ENCODE results near the gene EP400. TPM values are rescaled to one million over a fixed set of nuclear protein-coding genes. Genes with fewer than 3 reads are reported as not detected.

EP400 gene
- total and polyA plus RNA-seq, 4 experiments from 2014 or later, result 0.94 to 86.6 (median 43.8) TPM

DNA sequence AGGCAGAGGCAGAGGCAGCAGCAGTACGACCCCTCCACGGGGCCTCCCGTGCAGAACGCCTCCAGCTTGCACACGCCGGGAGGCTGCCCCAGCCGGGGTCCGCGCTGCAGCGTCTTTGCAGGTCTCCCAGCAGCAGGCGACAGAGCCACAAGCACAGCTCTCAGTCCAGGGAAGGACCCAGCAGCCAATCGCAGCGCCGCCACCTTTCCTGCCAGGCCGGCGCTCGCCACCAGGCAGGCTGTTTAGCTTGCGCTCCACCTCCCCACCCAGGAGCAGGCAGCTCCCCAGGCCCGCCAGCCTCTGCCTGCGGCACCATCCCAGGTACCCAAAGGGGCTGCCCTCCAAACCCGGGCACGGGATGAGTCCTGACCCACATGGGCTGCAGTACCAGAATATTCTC, 169.1 kb downstream of the EP400 start:
- Mint-ChIP-seq H3K4me1 (no peaks in the 10 kb centered on the region), H3K4me3 (no peak overlapping the region), H3K27ac (no peak overlapping the region), H3K36me3 (peaks cover 15 to 29% of the 10 kb centered on the region in 2 donors), H3K9me3 (no peaks in the 10 kb centered on the region), H3K27me3 (no peaks in the 10 kb centered on the region)
- Histone ChIP-seq H3K27ac (ENCODE audit: low read depth, low read length) (no peak overlapping the region), H3K36me3 (ENCODE audit: insufficient read depth, low read length) (peaks cover 25% of the 10 kb centered on the region), H3K9me3 (ENCODE audit: control insufficient read depth in 1 of 2, low read length in 2 of 2) (no peaks in the 10 kb centered on the region), H3K4me1 (ENCODE audit: insufficient read depth, low read length) (no peaks in the 10 kb centered on the region), H3K4me3 (ENCODE audit: low read length in 2 of 2) (no peak overlapping the region), H3K27me3 (ENCODE audit: insufficient read depth, low read length) (no peaks in the 10 kb centered on the region)
- ChIA-PET CTCF (ENCODE audit: partially characterized antibody) (no interaction called here), POLR2A (ENCODE audit: partially characterized antibody) (no interaction called here)
- DNase-seq, result no peak
- intact Hi-C loops (cut with micrococcal nuclease), result no loop called here

DNA sequence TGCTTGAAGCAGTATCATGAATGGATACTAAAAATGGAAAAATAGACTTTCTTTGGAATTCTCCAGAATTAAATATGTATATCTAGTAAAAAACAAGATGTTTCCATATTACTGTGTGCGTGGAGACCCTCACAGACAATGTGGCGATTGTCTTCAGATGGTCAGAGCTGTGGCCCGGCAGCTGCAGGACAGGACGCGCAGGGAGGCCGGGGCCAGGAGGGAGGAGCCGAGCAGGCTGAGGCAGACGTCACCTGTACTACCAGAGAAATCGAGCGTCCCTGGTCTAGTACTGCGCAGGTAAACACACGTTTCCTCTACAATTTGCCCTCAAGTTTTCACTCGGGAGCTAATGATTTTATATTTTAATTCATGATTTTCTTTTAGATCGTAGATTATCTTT, 171.5 kb downstream of the EP400 start:
- H3K36me3 ChIP-seq (ENCODE audit: insufficient read depth, low read length), result peaks cover 25% of the 10 kb centered on the region
- no peak for DNase-seq
- no peak overlapping the region for H3K27ac Mint-ChIP-seq
- no peak overlapping the region for H3K4me3 Mint-ChIP-seq
- peaks cover 0 to 2% (median 0%) of the 10 kb centered on the region in 8 donors for H3K9me3 Mint-ChIP-seq
- H3K4me1 Mint-ChIP-seq, result no peaks in the 10 kb centered on the region
- H3K4me1 ChIP-seq (ENCODE audit: insufficient read depth, low read length), result no peaks in the 10 kb centered on the region
- H3K9me3 ChIP-seq (ENCODE audit: control insufficient read depth in 1 of 2, low read length in 2 of 2), result no peaks in the 10 kb centered on the region
- H3K27me3 Mint-ChIP-seq, result no peaks in the 10 kb centered on the region
- intact Hi-C loops (cut with micrococcal nuclease), result no loop called here
- H3K4me3 ChIP-seq (ENCODE audit: low read length in 2 of 2), result no peak overlapping the region
- ChIA-PET CTCF (ENCODE audit: partially characterized antibody) (no interaction called here), POLR2A (ENCODE audit: partially characterized antibody) (no interaction called here)
- no peak overlapping the region for H3K27ac ChIP-seq (ENCODE audit: low read depth, low read length)
- H3K27me3 ChIP-seq (ENCODE audit: insufficient read depth, low read length), result no peaks in the 10 kb centered on the region
- H3K36me3 Mint-ChIP-seq, result peaks cover 29 to 32% of the 10 kb centered on the region in 2 donors

DNA sequence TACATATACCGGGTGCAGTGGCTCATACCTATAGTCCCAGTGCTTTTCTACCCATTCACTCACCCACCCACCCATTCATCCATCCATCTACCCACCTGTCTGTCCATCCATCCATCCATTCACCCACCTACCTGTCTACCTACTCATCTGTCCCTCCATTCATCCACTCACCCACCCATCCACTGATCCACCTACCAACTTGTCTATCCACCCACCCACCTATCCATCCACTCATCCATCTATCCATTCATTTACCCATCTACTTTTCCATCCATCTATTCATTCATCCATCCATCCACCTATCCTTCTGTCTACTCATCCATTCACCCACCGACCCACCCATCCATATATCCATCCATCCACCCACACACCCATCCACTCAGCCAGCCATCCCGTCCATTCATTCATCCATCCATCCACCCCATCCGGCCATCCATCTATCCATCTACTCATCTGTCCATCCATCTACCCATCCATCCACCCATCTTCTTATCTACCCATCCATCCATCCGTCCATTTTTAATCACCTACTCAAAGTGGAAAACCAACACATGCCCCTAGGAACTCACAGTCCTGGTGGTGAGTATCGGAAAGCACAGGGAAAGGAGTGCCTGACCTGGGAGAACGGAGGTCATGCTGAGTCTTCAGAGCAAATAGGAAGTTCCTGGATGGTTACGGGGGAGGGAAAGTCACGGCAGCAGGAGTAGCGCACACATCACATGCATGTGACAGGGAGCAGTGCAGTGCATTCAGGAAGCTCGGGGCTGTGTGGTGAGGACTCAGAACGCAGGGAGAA, 174.4 kb downstream of the EP400 start:
- ChIA-PET CTCF (ENCODE audit: partially characterized antibody) (no interaction called here), POLR2A (ENCODE audit: partially characterized antibody) (no interaction called here)
- H3K4me3 Mint-ChIP-seq, result no peak overlapping the region
- Histone ChIP-seq H3K4me1 (ENCODE audit: insufficient read depth, low read length) (no peaks in the 10 kb centered on the region), H3K27ac (ENCODE audit: low read depth, low read length) (no peak overlapping the region), H3K27me3 (ENCODE audit: insufficient read depth, low read length) (no peaks in the 10 kb centered on the region), H3K9me3 (ENCODE audit: control insufficient read depth in 1 of 2, low read length in 2 of 2) (no peaks in the 10 kb centered on the region), H3K36me3 (ENCODE audit: insufficient read depth, low read length) (peaks cover 25% of the 10 kb centered on the region), H3K4me3 (ENCODE audit: low read length in 2 of 2) (no peak overlapping the region)
- H3K27ac Mint-ChIP-seq, result peak overlapping the region in 1 of 7 donors; percentile 27
- H3K9me3 Mint-ChIP-seq, result peaks cover 0 to 12% (median 5%) of the 10 kb centered on the region in 8 donors
- peaks cover 44 to 54% of the 10 kb centered on the region in 2 donors for H3K36me3 Mint-ChIP-seq
- no peak for DNase-seq
- intact Hi-C loops (cut with micrococcal nuclease), result no loop called here
- no peaks in the 10 kb centered on the region for H3K27me3 Mint-ChIP-seq
- no peaks in the 10 kb centered on the region for H3K4me1 Mint-ChIP-seq

DNA sequence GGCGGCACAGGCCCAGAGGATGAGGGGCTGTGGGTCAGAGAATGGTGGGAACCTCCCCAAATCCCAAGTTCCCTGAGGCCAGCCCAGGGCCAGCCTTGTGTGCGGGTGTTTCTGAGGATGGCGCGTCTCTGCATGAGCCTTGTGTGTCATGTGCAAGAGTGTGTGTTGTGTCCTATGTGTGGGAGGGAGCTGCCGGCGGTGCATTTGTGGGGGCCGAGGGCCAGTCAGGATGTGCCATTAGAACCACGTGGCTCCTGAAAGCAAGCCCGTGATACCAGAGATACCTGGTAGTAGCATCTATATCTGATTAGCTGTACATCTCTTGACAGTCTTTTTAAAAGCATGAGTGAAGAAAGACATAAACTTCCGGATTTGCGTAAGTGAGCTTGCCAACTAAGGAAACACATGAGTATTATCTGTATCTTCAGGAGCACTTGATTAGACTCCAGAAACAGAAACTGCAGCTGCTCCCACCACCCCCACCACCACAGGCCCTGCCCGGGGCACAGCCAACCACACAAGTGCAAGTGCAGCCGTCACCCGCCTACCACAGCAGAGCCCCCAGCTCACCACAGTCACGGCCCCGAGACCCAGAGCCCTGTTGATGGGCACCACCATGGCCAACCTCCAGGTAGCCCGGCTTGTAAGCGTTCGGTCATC, 175.2 kb downstream of the EP400 start:
- no peaks in the 10 kb centered on the region for H3K4me1 ChIP-seq (ENCODE audit: insufficient read depth, low read length)
- H3K27me3 Mint-ChIP-seq, result no peaks in the 10 kb centered on the region
- no peaks in the 10 kb centered on the region for H3K27me3 ChIP-seq (ENCODE audit: insufficient read depth, low read length)
- no peak for DNase-seq
- H3K4me1 Mint-ChIP-seq, result no peaks in the 10 kb centered on the region
- no peak overlapping the region for H3K27ac Mint-ChIP-seq
- H3K36me3 ChIP-seq (ENCODE audit: insufficient read depth, low read length), result peaks cover 24% of the 10 kb centered on the region
- POLR2A ChIA-PET (ENCODE audit: partially characterized antibody), result no interaction called here
- intact Hi-C loops (cut with micrococcal nuclease), result no loop called here
- peaks cover 0 to 12% (median 5%) of the 10 kb centered on the region in 8 donors for H3K9me3 Mint-ChIP-seq
- no peak overlapping the region for H3K4me3 Mint-ChIP-seq
- no peak overlapping the region for H3K4me3 ChIP-seq (ENCODE audit: low read length in 2 of 2)
- CTCF ChIA-PET (ENCODE audit: partially characterized antibody), result no interaction called here
- H3K9me3 ChIP-seq (ENCODE audit: control insufficient read depth in 1 of 2, low read length in 2 of 2), result no peaks in the 10 kb centered on the region
- H3K36me3 Mint-ChIP-seq, result peaks cover 44 to 58% of the 10 kb centered on the region in 2 donors
- no peak overlapping the region for H3K27ac ChIP-seq (ENCODE audit: low read depth, low read length)

DNA sequence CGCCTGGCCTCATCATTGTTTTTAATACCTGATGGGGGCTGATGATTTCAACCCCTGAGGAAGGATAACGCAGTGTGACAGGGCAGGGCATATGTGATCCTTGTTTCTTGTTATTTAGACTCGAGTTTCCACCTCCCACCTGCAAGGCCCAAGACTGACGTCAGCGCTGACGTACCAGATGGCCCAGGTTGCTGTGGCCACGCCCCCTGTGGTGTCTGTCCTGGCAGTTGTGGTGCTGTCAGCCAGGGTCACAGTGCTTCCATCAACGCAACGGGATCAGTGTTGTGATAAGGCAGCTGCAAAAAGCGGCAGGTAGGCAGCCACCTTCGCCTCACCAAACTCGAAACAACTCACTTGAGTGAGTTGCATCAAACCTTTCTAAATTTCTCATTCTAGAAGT, 176.0 kb downstream of the EP400 start:
- H3K36me3 Mint-ChIP-seq, result peaks cover 41 to 55% of the 10 kb centered on the region in 2 donors

DNA sequence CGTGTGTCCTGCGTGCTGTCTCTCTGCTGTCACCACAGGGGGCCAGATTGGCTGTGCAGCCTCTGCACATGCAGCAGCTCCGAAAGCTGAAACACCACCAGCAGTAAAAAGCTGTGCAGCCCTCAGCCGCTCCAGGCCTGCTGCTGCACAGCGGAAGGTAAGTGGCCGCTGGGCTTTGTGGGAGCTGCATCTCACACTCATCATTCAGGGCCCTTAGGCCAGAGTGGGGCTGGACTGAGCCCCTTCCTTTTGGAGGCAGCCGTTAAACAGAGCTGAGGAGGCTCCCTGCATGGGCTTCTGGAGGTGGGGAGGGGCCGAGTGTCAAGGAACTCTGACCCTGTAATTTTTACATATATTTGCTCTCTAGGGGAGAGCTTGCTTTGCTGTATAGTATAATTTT, 177.3 kb downstream of the EP400 start:
- peaks cover 15% of the 10 kb centered on the region for H3K36me3 ChIP-seq (ENCODE audit: insufficient read depth, low read length)
- peaks cover 0 to 12% (median 5%) of the 10 kb centered on the region in 8 donors for H3K9me3 Mint-ChIP-seq
- no peaks in the 10 kb centered on the region for H3K27me3 Mint-ChIP-seq
- H3K4me1 Mint-ChIP-seq, result no peaks in the 10 kb centered on the region
- peaks cover 40 to 55% of the 10 kb centered on the region in 2 donors for H3K36me3 Mint-ChIP-seq
- H3K27me3 ChIP-seq (ENCODE audit: insufficient read depth, low read length), result no peaks in the 10 kb centered on the region
- no peak overlapping the region for H3K27ac Mint-ChIP-seq
- intact Hi-C loops (cut with micrococcal nuclease), result no loop called here
- H3K4me1 ChIP-seq (ENCODE audit: insufficient read depth, low read length), result no peaks in the 10 kb centered on the region
- POLR2A ChIA-PET (ENCODE audit: partially characterized antibody), result no interaction called here
- no peaks in the 10 kb centered on the region for H3K9me3 ChIP-seq (ENCODE audit: control insufficient read depth in 1 of 2, low read length in 2 of 2)
- H3K4me3 ChIP-seq (ENCODE audit: low read length in 2 of 2), result no peak overlapping the region
- no peak overlapping the region for H3K27ac ChIP-seq (ENCODE audit: low read depth, low read length)
- DNase-seq, result no peak
- H3K4me3 Mint-ChIP-seq, result no peak overlapping the region
- CTCF ChIA-PET (ENCODE audit: partially characterized antibody), result no interaction called here

More for the DNA sequence above, 176.0 kb downstream of the EP400 start:
- Histone ChIP-seq H3K9me3 (ENCODE audit: control insufficient read depth in 1 of 2, low read length in 2 of 2) (no peaks in the 10 kb centered on the region), H3K27ac (ENCODE audit: low read depth, low read length) (no peak overlapping the region), H3K27me3 (ENCODE audit: insufficient read depth, low read length) (no peaks in the 10 kb centered on the region), H3K4me3 (ENCODE audit: low read length in 2 of 2) (no peak overlapping the region), H3K36me3 (ENCODE audit: insufficient read depth, low read length) (peaks cover 19% of the 10 kb centered on the region), H3K4me1 (ENCODE audit: insufficient read depth, low read length) (no peaks in the 10 kb centered on the region)
- ChIA-PET CTCF (ENCODE audit: partially characterized antibody) (no interaction called here), POLR2A (ENCODE audit: partially characterized antibody) (no interaction called here)
- no peak overlapping the region for H3K27ac Mint-ChIP-seq
- no peaks in the 10 kb centered on the region for H3K27me3 Mint-ChIP-seq
- H3K4me1 Mint-ChIP-seq, result no peaks in the 10 kb centered on the region
- H3K4me3 Mint-ChIP-seq, result no peak overlapping the region
- intact Hi-C loops (cut with micrococcal nuclease), result no loop called here
- DNase-seq, result no peak
- H3K9me3 Mint-ChIP-seq, result peaks cover 0 to 12% (median 5%) of the 10 kb centered on the region in 8 donors

DNA sequence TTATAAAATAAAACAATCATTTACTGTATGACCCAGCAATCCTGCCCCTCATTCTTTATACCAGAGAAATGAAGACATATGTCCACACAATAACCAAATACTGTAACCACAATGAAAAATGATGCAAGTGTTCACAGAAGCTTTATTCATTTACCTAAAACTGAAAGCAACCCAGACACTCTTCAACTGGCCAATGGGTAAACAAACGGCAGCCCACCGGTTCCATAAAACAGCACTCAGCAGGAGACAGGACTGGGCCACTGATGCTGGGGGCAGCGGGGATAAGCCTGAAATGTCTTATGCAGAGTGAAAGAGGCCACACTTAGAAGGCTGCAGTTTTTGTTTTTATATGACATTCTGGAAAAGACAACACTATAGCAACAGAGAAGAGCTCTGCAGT, 179.3 kb downstream of the EP400 start:
- Histone ChIP-seq H3K27me3 (ENCODE audit: insufficient read depth, low read length) (no peaks in the 10 kb centered on the region), H3K4me3 (ENCODE audit: low read length in 2 of 2) (no peak overlapping the region), H3K4me1 (ENCODE audit: insufficient read depth, low read length) (no peaks in the 10 kb centered on the region), H3K9me3 (ENCODE audit: control insufficient read depth in 1 of 2, low read length in 2 of 2) (no peaks in the 10 kb centered on the region), H3K27ac (ENCODE audit: low read depth, low read length) (no peak overlapping the region), H3K36me3 (ENCODE audit: insufficient read depth, low read length) (peaks cover 10% of the 10 kb centered on the region)
- no peak overlapping the region for H3K27ac Mint-ChIP-seq
- H3K36me3 Mint-ChIP-seq, result peaks cover 33 to 48% of the 10 kb centered on the region in 2 donors
- no peak overlapping the region for H3K4me3 Mint-ChIP-seq
- ChIA-PET CTCF (ENCODE audit: partially characterized antibody) (no interaction called here), POLR2A (ENCODE audit: partially characterized antibody) (no interaction called here)
- no peak for DNase-seq
- no peaks in the 10 kb centered on the region for H3K27me3 Mint-ChIP-seq
- no peaks in the 10 kb centered on the region for H3K4me1 Mint-ChIP-seq
- peaks cover 0 to 12% (median 5%) of the 10 kb centered on the region in 8 donors for H3K9me3 Mint-ChIP-seq
- intact Hi-C loops (cut with micrococcal nuclease), result no loop called here

Measured in CD4-positive, alpha-beta memory T cell (primary cell).